ENCODE data around the gene EFCAB6.

- TF ChIP-seq CTCF (conservative IDR thresholded peaks at IDR 0.05; ENCODE audit: low read length) (no peak), EZH2phosphoT487 (IDR thresholded peaks at IDR 0.05; ENCODE audit: borderline replicate concordance, low read depth, low read length) (no peak)
These were observed 2.2 kb upstream of the EFCAB6 start for GRCh38 chr22:43814264-43814663.
